ENCODE data around the gene COL27A1.

DNA sequence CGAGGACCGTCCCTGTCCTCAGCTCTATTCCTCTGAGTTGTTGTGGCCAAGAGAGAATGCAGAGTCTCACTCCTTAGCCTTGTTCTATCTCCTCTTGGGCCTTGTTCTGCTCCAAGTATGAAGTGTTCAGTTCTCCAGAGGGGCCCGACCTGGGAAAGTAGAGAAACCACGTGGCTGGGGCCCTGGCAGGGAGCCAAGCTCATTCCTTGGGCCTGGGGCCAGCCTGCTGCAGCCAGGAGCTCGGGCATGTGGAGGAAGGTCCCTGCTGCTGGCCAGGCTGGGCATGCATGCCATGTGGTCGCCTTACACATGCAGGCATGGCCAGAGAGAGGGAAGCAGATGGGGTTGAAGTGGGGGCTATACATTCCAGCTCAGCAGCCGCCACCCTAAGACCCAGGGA lies 60.7 kb downstream of the COL27A1 start:
- TF ChIP-seq, protein P1, sequence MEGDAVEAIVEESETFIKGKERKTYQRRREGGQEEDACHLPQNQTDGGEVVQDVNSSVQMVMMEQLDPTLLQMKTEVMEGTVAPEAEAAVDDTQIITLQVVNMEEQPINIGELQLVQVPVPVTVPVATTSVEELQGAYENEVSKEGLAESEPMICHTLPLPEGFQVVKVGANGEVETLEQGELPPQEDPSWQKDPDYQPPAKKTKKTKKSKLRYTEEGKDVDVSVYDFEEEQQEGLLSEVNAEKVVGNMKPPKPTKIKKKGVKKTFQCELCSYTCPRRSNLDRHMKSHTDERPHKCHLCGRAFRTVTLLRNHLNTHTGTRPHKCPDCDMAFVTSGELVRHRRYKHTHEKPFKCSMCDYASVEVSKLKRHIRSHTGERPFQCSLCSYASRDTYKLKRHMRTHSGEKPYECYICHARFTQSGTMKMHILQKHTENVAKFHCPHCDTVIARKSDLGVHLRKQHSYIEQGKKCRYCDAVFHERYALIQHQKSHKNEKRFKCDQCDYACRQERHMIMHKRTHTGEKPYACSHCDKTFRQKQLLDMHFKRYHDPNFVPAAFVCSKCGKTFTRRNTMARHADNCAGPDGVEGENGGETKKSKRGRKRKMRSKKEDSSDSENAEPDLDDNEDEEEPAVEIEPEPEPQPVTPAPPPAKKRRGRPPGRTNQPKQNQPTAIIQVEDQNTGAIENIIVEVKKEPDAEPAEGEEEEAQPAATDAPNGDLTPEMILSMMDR (IDR thresholded peaks at IDR 0.05): no peak
- no peak for TF ChIP-seq EZH2 (IDR thresholded peaks at IDR 0.05; ENCODE audit: borderline replicate concordance, insufficient read depth, low read depth, low read length, poor library complexity, severe bottlenecking)
